HFFc6 (cell line): ENCODE results near the gene LAMA5. TPM values are rescaled to one million over a fixed set of nuclear protein-coding genes. Genes with fewer than 3 reads are reported as not detected.

Experiments used
- DNase-seq: peaks from one replicate; pipeline ENCODE4 v3.0.0-alpha.2; 2018
- H3K27ac Mint-ChIP-seq: 2 replicates; pipeline ENCODE4 v1.8.0; 2020; ENCODE audit warnings: mild to moderate bottlenecking, mixed read lengths
- H3K27me3 Mint-ChIP-seq: 2 replicates; pipeline ENCODE4 v1.8.0; 2021; ENCODE audit warnings: mild to moderate bottlenecking, moderate library complexity, mixed read lengths; ENCODE audit not compliant: insufficient read depth
- H3K36me3 Mint-ChIP-seq: 2 replicates; pipeline ENCODE4 v1.8.0; 2021; ENCODE audit warnings: low read depth, mixed read lengths
- H3K4me1 Mint-ChIP-seq: 2 replicates; pipeline ENCODE4 v1.8.0; 2020; ENCODE audit warnings: low read depth, mixed read lengths
- H3K4me3 Mint-ChIP-seq: 2 replicates; pipeline ENCODE4 v1.8.0; 2020; ENCODE audit warnings: mild to moderate bottlenecking, moderate library complexity, mixed read lengths
- H3K9me3 Mint-ChIP-seq: 2 replicates; pipeline ENCODE4 v1.8.0; 2020; ENCODE audit warnings: mild to moderate bottlenecking, mixed read lengths
- total RNA-seq, 6 experiments: library from RNA; stranded (reverse); fragmentation: NEBNext Ultra II Directional; extraction: Animal tissue kit (Norgen Biotek cat#: 25700); gene quantifications; 2 replicates in 1 of 6; 3 replicates in 5 of 6; pipeline ENCODE4 v1.2.3, GENCODE V29; 2021
- TF ChIP-seq, protein P1 (sequence below): fragments of 200-600 bp; sonication (generic); IDR thresholded peaks from 2 replicates; pipeline ENCODE4 v1.5.0; 2021; ENCODE audit warnings: antibody characterized with exemption, mild to moderate bottlenecking

The LAMA5 gene
- total RNA-seq, 6 experiments from 2014 or later: 1.2 to 2.4 (median 1.5) TPM

DNA sequence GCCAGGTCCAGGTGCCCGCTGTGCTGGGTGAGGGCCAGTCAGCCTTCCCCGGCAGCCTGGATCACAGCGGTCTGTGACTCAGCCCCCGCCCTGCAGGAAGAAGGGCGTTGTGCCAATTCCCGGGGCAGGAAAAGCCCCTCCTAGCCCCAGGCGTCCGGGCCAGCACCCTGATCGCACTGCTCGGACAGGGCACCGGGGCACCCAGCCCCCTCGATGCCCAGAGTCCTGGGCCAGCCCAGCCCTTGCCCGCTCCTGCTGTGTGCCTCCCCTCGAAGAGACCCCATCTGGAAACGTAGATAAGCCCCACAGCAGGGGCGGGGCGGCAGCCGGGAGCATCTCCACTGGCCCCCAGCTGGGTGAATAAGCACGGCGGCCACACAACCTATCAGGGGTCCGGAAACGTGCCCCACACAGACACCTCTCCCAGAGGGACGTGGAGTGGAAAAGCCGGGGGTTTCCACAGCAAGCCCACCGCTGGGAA is 9.9 kb downstream of the LAMA5 start:
- Mint-ChIP-seq H3K27ac (no peak overlapping the region), H3K4me1 (peaks cover 6% of the 10 kb centered on the region; the same call in 1 of the 2 replicates), H3K36me3 (no peaks in the 10 kb centered on the region), H3K4me3 (no peak overlapping the region), H3K9me3 (no peaks in the 10 kb centered on the region), H3K27me3 (no peaks in the 10 kb centered on the region)
- DNase-seq: no peak
- TF ChIP-seq, protein P1, sequence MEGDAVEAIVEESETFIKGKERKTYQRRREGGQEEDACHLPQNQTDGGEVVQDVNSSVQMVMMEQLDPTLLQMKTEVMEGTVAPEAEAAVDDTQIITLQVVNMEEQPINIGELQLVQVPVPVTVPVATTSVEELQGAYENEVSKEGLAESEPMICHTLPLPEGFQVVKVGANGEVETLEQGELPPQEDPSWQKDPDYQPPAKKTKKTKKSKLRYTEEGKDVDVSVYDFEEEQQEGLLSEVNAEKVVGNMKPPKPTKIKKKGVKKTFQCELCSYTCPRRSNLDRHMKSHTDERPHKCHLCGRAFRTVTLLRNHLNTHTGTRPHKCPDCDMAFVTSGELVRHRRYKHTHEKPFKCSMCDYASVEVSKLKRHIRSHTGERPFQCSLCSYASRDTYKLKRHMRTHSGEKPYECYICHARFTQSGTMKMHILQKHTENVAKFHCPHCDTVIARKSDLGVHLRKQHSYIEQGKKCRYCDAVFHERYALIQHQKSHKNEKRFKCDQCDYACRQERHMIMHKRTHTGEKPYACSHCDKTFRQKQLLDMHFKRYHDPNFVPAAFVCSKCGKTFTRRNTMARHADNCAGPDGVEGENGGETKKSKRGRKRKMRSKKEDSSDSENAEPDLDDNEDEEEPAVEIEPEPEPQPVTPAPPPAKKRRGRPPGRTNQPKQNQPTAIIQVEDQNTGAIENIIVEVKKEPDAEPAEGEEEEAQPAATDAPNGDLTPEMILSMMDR: no peak

DNA sequence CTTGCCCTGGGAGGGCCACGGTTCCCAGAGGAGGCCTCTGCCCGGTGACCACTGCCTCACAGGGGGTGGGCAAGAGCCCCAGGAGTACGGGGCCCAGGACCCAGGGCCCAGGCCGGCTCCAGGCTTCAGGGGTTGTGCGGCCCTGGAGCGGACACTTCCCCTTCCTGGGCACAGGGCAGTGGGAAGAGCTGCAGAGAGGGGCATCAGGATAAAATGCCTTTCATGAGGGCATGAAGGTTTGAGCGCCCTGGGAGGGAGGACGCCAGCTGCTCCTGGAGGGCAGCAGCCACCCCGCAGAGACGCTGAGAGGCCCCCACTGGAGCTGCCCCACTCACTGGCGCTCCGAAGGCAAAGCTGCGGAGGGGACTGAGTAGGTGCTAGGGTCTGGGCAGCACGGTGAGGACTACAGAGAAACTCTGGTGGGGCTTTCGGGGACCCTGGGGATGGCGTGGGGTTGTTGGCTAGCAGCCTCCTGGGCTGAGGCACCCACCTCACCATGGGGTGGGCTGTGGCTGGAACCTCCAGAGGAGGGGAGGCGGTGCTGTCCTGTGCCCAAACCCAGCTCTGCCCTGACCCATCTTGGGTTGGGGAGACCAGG is 10.4 kb downstream of the LAMA5 start:
- H3K4me1 Mint-ChIP-seq: peaks cover 6% of the 10 kb centered on the region; the same call in 1 of the 2 replicates
- no peaks in the 10 kb centered on the region for H3K27me3 Mint-ChIP-seq
- H3K36me3 Mint-ChIP-seq: no peaks in the 10 kb centered on the region
- DNase-seq: no peak
- no peak overlapping the region for H3K4me3 Mint-ChIP-seq
- TF ChIP-seq, protein P1: no peak
- no peaks in the 10 kb centered on the region for H3K9me3 Mint-ChIP-seq
- H3K27ac Mint-ChIP-seq: no peak overlapping the region

DNA sequence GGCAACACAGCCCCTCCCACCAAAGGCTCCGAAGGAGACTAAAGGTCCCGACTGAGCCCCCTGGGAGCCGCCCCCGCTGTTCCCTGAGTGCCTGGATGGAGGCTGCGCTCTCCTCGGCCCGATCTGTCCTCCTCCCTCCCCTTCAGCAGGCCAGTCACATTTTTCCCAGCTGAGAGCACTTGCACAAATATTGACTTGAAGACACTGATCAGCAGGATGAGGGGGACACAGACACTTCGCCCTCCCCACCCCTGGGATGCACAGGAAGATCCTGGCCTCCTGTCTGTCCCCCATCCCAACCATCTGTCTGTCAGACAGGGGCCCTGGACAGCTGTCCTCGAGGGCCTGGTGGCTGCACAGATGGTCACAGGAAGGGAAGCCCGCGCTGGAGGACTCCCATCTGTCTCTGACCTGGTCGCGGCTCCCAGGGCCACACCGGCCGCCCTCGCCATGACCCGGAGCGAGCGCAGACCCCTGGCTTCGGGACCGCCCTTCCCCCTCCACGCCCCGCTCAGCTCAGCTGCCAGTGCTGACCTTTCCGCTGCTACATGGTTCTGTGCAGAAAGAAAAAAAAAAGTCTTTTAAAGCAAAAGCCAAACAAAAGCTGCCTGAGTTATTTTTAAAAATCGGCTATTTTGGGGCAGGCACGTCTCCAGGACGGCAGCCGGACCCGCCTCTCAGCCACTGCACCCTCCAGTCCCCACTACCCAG is 11.1 kb downstream of the LAMA5 start:
- no peaks in the 10 kb centered on the region for H3K9me3 Mint-ChIP-seq
- H3K27ac Mint-ChIP-seq: no peak overlapping the region
- no peak overlapping the region; the same call in 1 of the 2 replicates for H3K4me3 Mint-ChIP-seq
- H3K36me3 Mint-ChIP-seq: no peaks in the 10 kb centered on the region
- H3K4me1 Mint-ChIP-seq: peaks cover 6% of the 10 kb centered on the region; the same call in 1 of the 2 replicates
- no peak for DNase-seq
- TF ChIP-seq, protein P1: no peak
- no peaks in the 10 kb centered on the region for H3K27me3 Mint-ChIP-seq

DNA sequence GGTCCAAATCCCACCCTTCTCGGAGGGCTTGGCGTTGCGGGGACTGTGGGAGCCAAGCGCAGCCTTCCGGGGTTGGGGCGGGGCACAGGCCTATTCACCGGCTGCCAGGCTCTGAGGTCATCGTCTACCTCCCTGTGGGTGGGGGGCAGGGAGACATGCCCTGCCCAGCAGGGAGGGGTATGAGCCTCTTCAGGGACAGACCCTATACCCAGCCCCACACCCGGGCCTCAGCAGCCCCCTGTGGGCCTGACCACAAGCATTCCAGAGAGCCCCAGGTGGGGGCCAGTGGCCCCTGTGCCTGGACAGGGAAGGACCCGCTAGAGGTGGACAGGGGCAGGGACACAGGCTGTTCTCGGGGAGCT is 11.6 kb downstream of the LAMA5 start:
- no peaks in the 10 kb centered on the region for H3K36me3 Mint-ChIP-seq

DNA sequence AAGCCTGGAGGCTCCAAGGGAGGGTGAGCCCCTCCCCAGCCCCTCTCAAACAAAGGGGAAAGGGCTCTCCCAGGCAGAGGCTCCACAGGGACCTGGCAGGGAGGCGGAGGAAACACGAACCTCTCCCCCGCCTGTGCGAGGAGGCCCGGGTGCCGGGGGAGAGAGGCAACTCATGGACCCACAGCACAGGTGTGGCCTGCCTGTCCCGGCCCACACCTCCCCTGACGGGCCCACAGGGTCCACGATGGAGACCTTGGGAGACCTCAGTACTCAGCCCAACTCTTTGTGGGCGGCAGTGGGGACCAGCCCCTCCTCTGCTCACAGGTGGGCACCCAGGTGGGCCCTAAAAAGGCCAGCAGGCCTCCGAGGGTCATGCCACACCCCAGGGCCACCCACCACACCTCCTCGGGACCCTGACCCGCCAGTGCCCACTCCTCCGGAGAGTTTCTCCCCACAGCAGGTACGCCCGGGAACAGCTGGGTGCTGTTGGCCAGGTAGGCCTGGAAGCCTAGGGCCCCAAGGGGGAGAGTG is 12.2 kb downstream of the LAMA5 start:
- TF ChIP-seq, protein P1: no peak
- Mint-ChIP-seq H3K36me3 (no peaks in the 10 kb centered on the region), H3K4me3 (no peak overlapping the region), H3K27me3 (no peaks in the 10 kb centered on the region), H3K27ac (no peak overlapping the region), H3K9me3 (no peaks in the 10 kb centered on the region), H3K4me1 (peaks cover 6% of the 10 kb centered on the region; the same call in 1 of the 2 replicates)
- DNase-seq: no peak

More for the DNA sequence above, 11.6 kb downstream of the LAMA5 start:
- Mint-ChIP-seq H3K27ac (no peak overlapping the region), H3K4me1 (peaks cover 6% of the 10 kb centered on the region; the same call in 1 of the 2 replicates), H3K4me3 (no peak overlapping the region), H3K9me3 (no peaks in the 10 kb centered on the region), H3K27me3 (no peaks in the 10 kb centered on the region)
- TF ChIP-seq, protein P1: no peak
- no peak for DNase-seq
